Fibroblast of lung (primary cell): ENCODE measurements around the gene HOXC9. TPM values are rescaled to one million over a fixed set of nuclear protein-coding genes. Genes with fewer than 3 reads are reported as not detected.

ENCODE experiments used
- DNase-seq, 2 donors: peaks; one replicate each; pipeline versions ENCODE4 v3.0.0 to v3.0.0-alpha.2; 2010; ENCODE audit warnings: low read depth in 2 of 2
- H2AFZ ChIP-seq: 2 replicates; pipeline ENCODE4 v1.5.1; 2012; ENCODE audit warnings: low read length, control low read depth, inconsistent platforms
- H3K27ac ChIP-seq: 2 replicates; pipeline ENCODE4 v1.5.1; 2011; ENCODE audit warnings: low read length, control low read depth; ENCODE audit not compliant: insufficient read depth
- H3K27me3 ChIP-seq: 2 replicates; pipeline ENCODE4 v1.5.1; 2011; ENCODE audit warnings: mild to moderate bottlenecking, low read length; ENCODE audit not compliant: control insufficient read depth, insufficient read depth
- H3K36me3 ChIP-seq: 2 replicates; pipeline ENCODE4 v1.5.1; 2011; ENCODE audit warnings: low read length; ENCODE audit not compliant: control insufficient read depth, insufficient read depth
- H3K4me1 ChIP-seq: 2 replicates; pipeline ENCODE4 v1.5.1; 2011; ENCODE audit warnings: low read length; ENCODE audit not compliant: control insufficient read depth, insufficient read depth; ENCODE audit errors: extremely low read depth
- H3K4me2 ChIP-seq: 2 replicates; pipeline ENCODE4 v1.5.1; 2011; ENCODE audit warnings: low read length, control low read depth; ENCODE audit not compliant: insufficient read depth; ENCODE audit errors: extremely low read depth
- H3K4me3 ChIP-seq, 4 experiments: fragments of 200-600 bp in 1 of 4; sonication (generic) in 1 of 4; replicated peaks in 1 of 4; 2 replicates each; pipeline ENCODE4 v1.5.1; 2011 to 2016; ENCODE audit warnings: low read length in 4 of 4, low read depth in 3 of 4, mild to moderate bottlenecking in 3 of 4, control low read depth in 2 of 4, inconsistent platforms in 1 of 4, mixed read lengths in 1 of 4; ENCODE audit not compliant: insufficient read depth in 1 of 4; ENCODE audit errors: control extremely low read depth in 1 of 4
- H3K79me2 ChIP-seq: 2 replicates; pipeline ENCODE4 v1.5.1; 2012; ENCODE audit warnings: mild to moderate bottlenecking, low read length, inconsistent platforms; ENCODE audit not compliant: control insufficient read depth, insufficient read depth
- H3K9ac ChIP-seq: 2 replicates; pipeline ENCODE4 v1.5.1; 2011; ENCODE audit warnings: mild to moderate bottlenecking, low read length, control low read depth; ENCODE audit not compliant: insufficient read depth
- H3K9me3 ChIP-seq: 2 replicates; pipeline ENCODE4 v1.5.1; 2012; ENCODE audit warnings: low read depth, low read length; ENCODE audit not compliant: control insufficient read depth, insufficient read depth
- H4K20me1 ChIP-seq: 2 replicates; pipeline ENCODE4 v1.5.1; 2011; ENCODE audit warnings: low read length; ENCODE audit not compliant: control insufficient read depth, insufficient read depth; ENCODE audit errors: extremely low read depth
- CTCF ChIP-seq, 2 donors: IDR thresholded peaks in 1 of 2; conservative IDR thresholded peaks in 1 of 2; 1 replicate in 1 of 2; 2 replicates in 1 of 2; pipeline ENCODE4 v1.5.1; 2011 to 2012; ENCODE audit warnings: low read length in 2 of 2, control low read depth in 1 of 2, inconsistent platforms in 1 of 2, low read depth in 1 of 2, mild to moderate bottlenecking in 1 of 2
- EZH2 ChIP-seq: IDR thresholded peaks from 2 replicates; pipeline ENCODE4 v1.5.1; 2012; ENCODE audit warnings: low read length, control low read depth, mild to moderate bottlenecking; ENCODE audit errors: missing control alignments
- polyA plus RNA-seq, 2 donors: library from polyadenylated mRNA; depleted of rRNA in 1 of 2; stranded (reverse) in 1 of 2; unstranded in 1 of 2; fragments of >200 nt; gene quantifications; 2 replicates each; pipeline ENCODE4 v1.2.1, GENCODE V29; 2011 to 2012; ENCODE audit warnings: missing spikeins in 1 of 2
- total RNA-seq: library from RNA; depleted of rRNA; stranded (reverse); fragments of >200 nt; gene quantifications from 2 replicates; pipeline ENCODE4 v1.2.1, GENCODE V29; 2014

HOXC9 gene
- total and polyA plus RNA-seq, 2 donors (not counting 1 experiment from before 2014, with no cell fraction given), result 0.24 TPM; not detected in 1

GRCh38 chr12:53966385-53967133 lies 33.4 kb upstream of the HOXC9 start:
- no peaks in the 10 kb centered on the region for H3K79me2 ChIP-seq
- H3K27ac ChIP-seq, result no peak overlapping the region
- no peak overlapping the region for H2AFZ ChIP-seq
- no peaks in the 10 kb centered on the region for H3K36me3 ChIP-seq
- no peaks in the 10 kb centered on the region for H3K4me1 ChIP-seq
- DNase-seq, result no peak
- no peak overlapping the region for H3K4me2 ChIP-seq
- H3K4me3 ChIP-seq, result no peak overlapping the region
- H4K20me1 ChIP-seq, result no peaks in the 10 kb centered on the region
- H3K27me3 ChIP-seq, result peaks cover 93% of the 10 kb centered on the region
- TF ChIP-seq CTCF (conservative IDR thresholded peaks at IDR 0.05 in 1 of 2, IDR thresholded peaks at IDR 0.05 in 1 of 2; ENCODE audit: low read depth in 1 of 2, low read length in 2 of 2) (no peak), EZH2 (peak; percentile 96)
- H3K9me3 ChIP-seq, result no peaks in the 10 kb centered on the region
- H3K9ac ChIP-seq, result no peak overlapping the region

GRCh38 chr12:53967421-53967925 lies 32.5 kb upstream of the HOXC9 start:
- DNase-seq, result no peak
- Histone ChIP-seq H3K79me2 (no peaks in the 10 kb centered on the region), H3K9ac (no peak overlapping the region), H3K27me3 (peaks cover 95% of the 10 kb centered on the region), H3K4me2 (no peak overlapping the region), H3K27ac (no peak overlapping the region), H2AFZ (no peak overlapping the region), H3K4me3 (no peak overlapping the region), H3K9me3 (no peaks in the 10 kb centered on the region), H3K36me3 (no peaks in the 10 kb centered on the region), H3K4me1 (no peaks in the 10 kb centered on the region), H4K20me1 (no peaks in the 10 kb centered on the region)
- TF ChIP-seq CTCF (conservative IDR thresholded peaks at IDR 0.05 in 1 of 2, IDR thresholded peaks at IDR 0.05 in 1 of 2; ENCODE audit: low read depth in 1 of 2, low read length in 2 of 2), result no peak
- TF ChIP-seq EZH2, result no peak

GRCh38 chr12:53968214-53969127 lies 31.5 kb upstream of the HOXC9 start:
- Histone ChIP-seq H3K9me3 (no peaks in the 10 kb centered on the region), H3K79me2 (no peaks in the 10 kb centered on the region), H3K9ac (no peak overlapping the region), H2AFZ (no peak overlapping the region), H3K4me1 (no peaks in the 10 kb centered on the region), H4K20me1 (no peaks in the 10 kb centered on the region), H3K27ac (no peak overlapping the region), H3K4me3 (no peak overlapping the region), H3K36me3 (no peaks in the 10 kb centered on the region), H3K4me2 (no peak overlapping the region), H3K27me3 (peaks cover 96% of the 10 kb centered on the region)
- TF ChIP-seq EZH2, result peak; percentile 55
- no peak for TF ChIP-seq CTCF (conservative IDR thresholded peaks at IDR 0.05 in 1 of 2, IDR thresholded peaks at IDR 0.05 in 1 of 2; ENCODE audit: low read depth in 1 of 2, low read length in 2 of 2)
- no peak for DNase-seq
